ENCODE data around the gene CYP4F22. TPM values are rescaled to one million over a fixed set of nuclear protein-coding genes. Genes with fewer than 3 reads are reported as not detected.
"Not testable (repeated sequence)": the region's sequence is repeated elsewhere in the genome, so short reads cannot be mapped to it uniquely, and the experiment has no call there.

CYP4F22 gene
- total RNA-seq, 1 donor from 2014 or later = 0.24 TPM

GRCh38 chr19:15471639-15472101 is 36.7 kb upstream of the CYP4F22 start:
- Histone ChIP-seq H3K36me3 (no peaks in the 10 kb centered on the region), H3K9me3 (no peaks in the 10 kb centered on the region), H3K4me3 (no peak overlapping the region), H3K27ac (no peak overlapping the region), H3K4me1 (peaks cover 17% of the 10 kb centered on the region), H3K27me3 (ENCODE audit: low read depth) (peaks cover 28% of the 10 kb centered on the region)
- intact Hi-C loops (cut with DNase I) = no loop called here
- no peak for DNase-seq
- no peak for TF ChIP-seq CTCF (IDR thresholded peaks at IDR 0.05)
- ATAC-seq = no peak

- ATAC-seq; intact Hi-C loops (cut with DNase I); DNase-seq; H3K4me1 ChIP-seq; H3K9me3 ChIP-seq; H3K27ac ChIP-seq; H3K36me3 ChIP-seq; H3K4me3 ChIP-seq: not testable (repeated sequence)
- peaks cover 28% of the 10 kb centered on the region for H3K27me3 ChIP-seq (ENCODE audit: low read depth)
Observed at GRCh38 chr19:15473821-15474220, 34.5 kb upstream of the CYP4F22 start.

DNA sequence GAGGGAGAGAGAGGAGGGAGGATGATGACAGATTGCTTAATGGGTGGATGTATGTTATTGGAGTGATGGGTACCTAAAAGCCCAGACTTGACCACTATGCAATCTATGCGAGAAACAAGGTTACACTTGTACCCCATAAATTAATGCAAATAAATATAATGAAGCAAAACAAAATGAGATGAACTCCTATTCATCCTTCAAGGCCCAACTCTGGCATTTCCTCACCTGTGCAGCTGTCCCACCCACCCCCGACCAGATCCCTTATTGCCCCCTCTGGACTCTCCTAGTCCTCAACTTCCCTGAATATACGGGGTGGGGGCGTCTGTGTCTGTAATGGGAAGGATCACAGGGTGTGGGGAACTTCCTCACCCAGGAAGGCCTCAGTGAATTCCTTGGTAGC is 33.2 kb upstream of the CYP4F22 start:
- Histone ChIP-seq H3K4me1 (no peaks in the 10 kb centered on the region), H3K27ac (no peak overlapping the region), H3K27me3 (ENCODE audit: low read depth) (peaks cover 19% of the 10 kb centered on the region), H3K4me3 (no peak overlapping the region), H3K9me3 (no peaks in the 10 kb centered on the region), H3K36me3 (no peaks in the 10 kb centered on the region)
- ATAC-seq (no peak), DNase-seq (no peak)
- TF ChIP-seq CTCF (IDR thresholded peaks at IDR 0.05) = no peak
- intact Hi-C loops (cut with DNase I) = no loop called here

- ATAC-seq (no peak), DNase-seq (no peak)
- H3K27ac ChIP-seq = no peak overlapping the region
- no peak overlapping the region for H3K4me3 ChIP-seq
- intact Hi-C loops (cut with DNase I) = no loop called here
- TF ChIP-seq CTCF (IDR thresholded peaks at IDR 0.05) = no peak
- H3K9me3 ChIP-seq = no peaks in the 10 kb centered on the region
- H3K4me1 ChIP-seq = no peaks in the 10 kb centered on the region
- peaks cover 18% of the 10 kb centered on the region for H3K27me3 ChIP-seq (ENCODE audit: low read depth)
- H3K36me3 ChIP-seq = no peaks in the 10 kb centered on the region
Observed at GRCh38 chr19:15475611-15476010, 32.7 kb upstream of the CYP4F22 start.

GRCh38 chr19:15476325-15476724 is 32.0 kb upstream of the CYP4F22 start:
- Histone ChIP-seq H3K36me3 (no peaks in the 10 kb centered on the region), H3K27ac (no peak overlapping the region), H3K4me1 (no peaks in the 10 kb centered on the region), H3K27me3 (ENCODE audit: low read depth) (peaks cover 11% of the 10 kb centered on the region), H3K4me3 (no peak overlapping the region), H3K9me3 (no peaks in the 10 kb centered on the region)
- no peak for TF ChIP-seq CTCF (IDR thresholded peaks at IDR 0.05)
- ATAC-seq (no peak), DNase-seq (no peak)
- intact Hi-C loops (cut with DNase I) = no loop called here

DNA sequence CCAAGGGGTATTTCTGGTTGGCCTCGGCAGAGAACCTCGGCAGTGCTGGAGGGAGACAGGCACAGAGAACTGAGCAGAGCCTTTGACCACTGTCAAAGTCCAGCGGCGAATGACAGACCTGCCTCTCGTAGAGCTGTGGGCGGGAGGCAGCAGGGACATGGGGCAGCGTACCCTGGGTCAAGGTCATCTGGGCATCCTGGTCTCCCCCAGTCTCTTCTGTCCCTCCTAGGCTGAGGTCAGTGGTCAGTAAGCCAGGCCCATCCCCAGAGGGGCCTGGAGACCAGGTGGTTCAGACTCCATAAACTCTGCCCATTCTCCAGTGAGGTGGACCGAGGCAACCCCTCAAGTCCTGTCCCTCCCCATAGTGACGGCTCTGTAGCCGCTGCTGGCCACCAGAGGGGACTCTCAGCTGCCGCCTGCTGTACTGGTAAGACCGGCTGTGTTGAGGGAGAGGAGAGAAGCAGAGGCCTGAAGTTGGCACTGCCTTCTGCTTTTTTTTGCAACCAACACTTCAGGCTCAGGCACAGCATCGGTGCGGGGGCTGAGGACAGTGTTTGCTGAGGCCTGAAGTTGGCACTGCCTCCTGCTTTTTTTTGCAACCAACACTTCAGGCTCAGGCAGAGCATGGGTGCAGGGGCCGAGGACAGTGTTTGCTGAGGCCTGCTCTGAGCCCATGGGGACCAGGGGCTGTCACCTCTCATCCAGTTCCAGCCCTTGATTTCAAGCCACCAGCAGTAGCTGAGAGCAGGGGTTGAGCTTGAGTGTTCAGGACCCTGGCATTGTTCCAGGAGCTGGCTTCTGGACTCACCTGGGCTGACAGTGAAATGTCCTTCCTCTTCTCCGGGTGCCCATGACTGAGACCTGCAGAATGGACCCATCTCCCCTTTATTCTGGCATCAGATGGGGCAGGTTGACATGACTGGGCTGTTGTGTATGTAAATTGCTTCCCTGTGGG is 28.7 kb upstream of the CYP4F22 start, which contains the start of gene PGLYRP2:
Gene PGLYRP2, minus strand, starts transcription at position 111 of the 955 bp plus-strand sequence. CDS start 130 bp downstream, outside the sequence.
- Histone ChIP-seq H3K4me3 (no peak within 1 kb of the TSS), H3K27ac (peak within 1 kb of the TSS; percentile 1), H3K9me3 (no peaks in the 10 kb centered on the region), H3K36me3 (no peaks in the 10 kb centered on the region), H3K27me3 (ENCODE audit: low read depth) (no peaks in the 10 kb centered on the region), H3K4me1 (no peaks in the 10 kb centered on the region)
- peak; percentile 25 for TF ChIP-seq CTCF (IDR thresholded peaks at IDR 0.05)
- intact Hi-C loops (cut with DNase I) = no loop called here
- DNase-seq = peak; percentile 71
- peak; percentile 89 to 91 for ATAC-seq

GRCh38 chr19:15480996-15481395 is 27.3 kb upstream of the CYP4F22 start:
- H3K36me3 ChIP-seq; H3K4me3 ChIP-seq; H3K4me1 ChIP-seq; ATAC-seq; DNase-seq; intact Hi-C loops (cut with DNase I); H3K27me3 ChIP-seq (ENCODE audit: low read depth); H3K27ac ChIP-seq; H3K9me3 ChIP-seq: not testable (repeated sequence)

GRCh38 chr19:15485768-15486167 is 22.6 kb upstream of the CYP4F22 start:
- H3K4me3 ChIP-seq; H3K36me3 ChIP-seq; H3K4me1 ChIP-seq; H3K27ac ChIP-seq; DNase-seq; H3K9me3 ChIP-seq; intact Hi-C loops (cut with DNase I); ATAC-seq; H3K27me3 ChIP-seq (ENCODE audit: low read depth): not testable (repeated sequence)
